ENCODE data around the gene HSD17B8. TPM values are rescaled to one million over a fixed set of nuclear protein-coding genes. Genes with fewer than 3 reads are reported as not detected.

Gene HSD17B8
- total and polyA plus RNA-seq, 2 experiments from 2014 or later, result 4.3 to 8.9 TPM

- peak overlapping the region; percentile 70; the same call in 1 of the 2 replicates for H3K27ac Mint-ChIP-seq
- H3F3A ChIP-seq (replicated peaks; ENCODE audit: low read depth), result peaks cover 31% of the 10 kb centered on the region
- peaks cover 18% of the 10 kb centered on the region for H4K20me1 ChIP-seq (replicated peaks; ENCODE audit: insufficient read depth)
- H3K27me3 Mint-ChIP-seq (ENCODE audit: insufficient read depth, low read depth, poor library complexity), result peaks cover 41% of the 10 kb centered on the region
- peaks cover 23% of the 10 kb centered on the region for H3K79me2 ChIP-seq (replicated peaks; ENCODE audit: insufficient read depth)
- no peak overlapping the region for H2AFZ ChIP-seq
- peak overlapping the region; percentile 100 for H3K4me3 Mint-ChIP-seq
- no peak for DNase-seq (ENCODE audit: low spot score)
- peaks cover 28% of the 10 kb centered on the region for H3K4me1 ChIP-seq (ENCODE audit: insufficient read depth)
- H3K4me1 Mint-ChIP-seq, result peaks cover 59% of the 10 kb centered on the region
- ATAC-seq, result no peak
- peaks cover 26% of the 10 kb centered on the region for H3K36me3 Mint-ChIP-seq (ENCODE audit: low read depth)
- H3K27me3 ChIP-seq (ENCODE audit: insufficient read depth), result peaks cover 32% of the 10 kb centered on the region
- no peak overlapping the region for H3K27ac ChIP-seq (ENCODE audit: low read depth)
- peak overlapping the region; percentile 98 for H3K4me3 ChIP-seq
- H3K9me3 Mint-ChIP-seq, result no peaks in the 10 kb centered on the region; the same call in 1 of the 3 replicates
- no peaks in the 10 kb centered on the region for H3K9me2 ChIP-seq (ENCODE audit: insufficient read depth)
- TF ChIP-seq REST (IDR thresholded peaks at IDR 0.05; ENCODE audit: unreplicated experiment), result no peak
- no peak for TF ChIP-seq STAT1 (IDR thresholded peaks at IDR 0.05; ENCODE audit: unreplicated experiment)
- no peak for TF ChIP-seq NANOG (IDR thresholded peaks at IDR 0.05; ENCODE audit: borderline replicate concordance)
- TF ChIP-seq CTCF (conservative IDR thresholded peaks at IDR 0.05; ENCODE audit: low read depth in 2 of 2), result no peak
- no peak for TF ChIP-seq CREB1 (CRISPR knock-in tag; IDR thresholded peaks at IDR 0.05; ENCODE audit: low read depth)
- TF ChIP-seq, protein P1, sequence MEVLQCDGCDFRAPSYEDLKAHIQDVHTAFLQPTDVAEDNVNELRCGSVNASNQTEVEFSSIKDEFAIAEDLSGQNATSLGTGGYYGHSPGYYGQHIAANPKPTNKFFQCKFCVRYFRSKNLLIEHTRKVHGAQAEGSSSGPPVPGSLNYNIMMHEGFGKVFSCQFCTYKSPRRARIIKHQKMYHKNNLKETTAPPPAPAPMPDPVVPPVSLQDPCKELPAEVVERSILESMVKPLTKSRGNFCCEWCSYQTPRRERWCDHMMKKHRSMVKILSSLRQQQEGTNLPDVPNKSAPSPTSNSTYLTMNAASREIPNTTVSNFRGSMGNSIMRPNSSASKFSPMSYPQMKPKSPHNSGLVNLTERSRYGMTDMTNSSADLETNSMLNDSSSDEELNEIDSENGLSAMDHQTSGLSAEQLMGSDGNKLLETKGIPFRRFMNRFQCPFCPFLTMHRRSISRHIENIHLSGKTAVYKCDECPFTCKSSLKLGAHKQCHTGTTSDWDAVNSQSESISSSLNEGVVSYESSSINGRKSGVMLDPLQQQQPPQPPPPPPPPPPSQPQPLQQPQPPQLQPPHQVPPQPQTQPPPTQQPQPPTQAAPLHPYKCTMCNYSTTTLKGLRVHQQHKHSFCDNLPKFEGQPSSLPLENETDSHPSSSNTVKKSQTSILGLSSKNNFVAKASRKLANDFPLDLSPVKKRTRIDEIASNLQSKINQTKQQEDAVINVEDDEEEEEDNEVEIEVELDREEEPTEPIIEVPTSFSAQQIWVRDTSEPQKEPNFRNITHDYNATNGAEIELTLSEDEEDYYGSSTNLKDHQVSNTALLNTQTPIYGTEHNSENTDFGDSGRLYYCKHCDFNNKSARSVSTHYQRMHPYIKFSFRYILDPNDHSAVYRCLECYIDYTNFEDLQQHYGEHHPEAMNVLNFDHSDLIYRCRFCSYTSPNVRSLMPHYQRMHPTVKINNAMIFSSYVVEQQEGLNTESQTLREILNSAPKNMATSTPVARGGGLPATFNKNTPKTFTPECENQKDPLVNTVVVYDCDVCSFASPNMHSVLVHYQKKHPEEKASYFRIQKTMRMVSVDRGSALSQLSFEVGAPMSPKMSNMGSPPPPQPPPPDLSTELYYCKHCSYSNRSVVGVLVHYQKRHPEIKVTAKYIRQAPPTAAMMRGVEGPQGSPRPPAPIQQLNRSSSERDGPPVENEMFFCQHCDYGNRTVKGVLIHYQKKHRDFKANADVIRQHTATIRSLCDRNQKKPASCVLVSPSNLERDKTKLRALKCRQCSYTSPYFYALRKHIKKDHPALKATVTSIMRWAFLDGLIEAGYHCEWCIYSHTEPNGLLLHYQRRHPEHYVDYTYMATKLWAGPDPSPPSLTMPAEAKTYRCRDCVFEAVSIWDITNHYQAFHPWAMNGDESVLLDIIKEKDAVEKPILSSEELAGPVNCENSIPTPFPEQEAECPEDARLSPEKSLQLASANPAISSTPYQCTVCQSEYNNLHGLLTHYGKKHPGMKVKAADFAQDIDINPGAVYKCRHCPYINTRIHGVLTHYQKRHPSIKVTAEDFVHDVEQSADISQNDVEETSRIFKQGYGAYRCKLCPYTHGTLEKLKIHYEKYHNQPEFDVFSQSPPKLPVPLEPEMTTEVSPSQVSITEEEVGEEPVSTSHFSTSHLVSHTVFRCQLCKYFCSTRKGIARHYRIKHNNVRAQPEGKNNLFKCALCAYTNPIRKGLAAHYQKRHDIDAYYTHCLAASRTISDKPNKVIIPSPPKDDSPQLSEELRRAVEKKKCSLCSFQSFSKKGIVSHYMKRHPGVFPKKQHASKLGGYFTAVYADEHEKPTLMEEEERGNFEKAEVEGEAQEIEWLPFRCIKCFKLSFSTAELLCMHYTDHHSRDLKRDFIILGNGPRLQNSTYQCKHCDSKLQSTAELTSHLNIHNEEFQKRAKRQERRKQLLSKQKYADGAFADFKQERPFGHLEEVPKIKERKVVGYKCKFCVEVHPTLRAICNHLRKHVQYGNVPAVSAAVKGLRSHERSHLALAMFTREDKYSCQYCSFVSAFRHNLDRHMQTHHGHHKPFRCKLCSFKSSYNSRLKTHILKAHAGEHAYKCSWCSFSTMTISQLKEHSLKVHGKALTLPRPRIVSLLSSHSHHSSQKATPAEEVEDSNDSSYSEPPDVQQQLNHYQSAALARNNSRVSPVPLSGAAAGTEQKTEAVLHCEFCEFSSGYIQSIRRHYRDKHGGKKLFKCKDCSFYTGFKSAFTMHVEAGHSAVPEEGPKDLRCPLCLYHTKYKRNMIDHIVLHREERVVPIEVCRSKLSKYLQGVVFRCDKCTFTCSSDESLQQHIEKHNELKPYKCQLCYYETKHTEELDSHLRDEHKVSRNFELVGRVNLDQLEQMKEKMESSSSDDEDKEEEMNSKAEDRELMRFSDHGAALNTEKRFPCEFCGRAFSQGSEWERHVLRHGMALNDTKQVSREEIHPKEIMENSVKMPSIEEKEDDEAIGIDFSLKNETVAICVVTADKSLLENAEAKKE (CRISPR knock-in tag; IDR thresholded peaks at IDR 0.05), result no peak
- TF ChIP-seq JUNB (IDR thresholded peaks at IDR 0.05; ENCODE audit: unreplicated experiment), result no peak
- TF ChIP-seq POLR2AphosphoS5 (IDR thresholded peaks at IDR 0.05; ENCODE audit: low read depth), result no peak
- TF ChIP-seq, protein P2, sequence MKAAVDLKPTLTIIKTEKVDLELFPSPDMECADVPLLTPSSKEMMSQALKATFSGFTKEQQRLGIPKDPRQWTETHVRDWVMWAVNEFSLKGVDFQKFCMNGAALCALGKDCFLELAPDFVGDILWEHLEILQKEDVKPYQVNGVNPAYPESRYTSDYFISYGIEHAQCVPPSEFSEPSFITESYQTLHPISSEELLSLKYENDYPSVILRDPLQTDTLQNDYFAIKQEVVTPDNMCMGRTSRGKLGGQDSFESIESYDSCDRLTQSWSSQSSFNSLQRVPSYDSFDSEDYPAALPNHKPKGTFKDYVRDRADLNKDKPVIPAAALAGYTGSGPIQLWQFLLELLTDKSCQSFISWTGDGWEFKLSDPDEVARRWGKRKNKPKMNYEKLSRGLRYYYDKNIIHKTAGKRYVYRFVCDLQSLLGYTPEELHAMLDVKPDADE (IDR thresholded peaks at IDR 0.05), result no peak
- TF ChIP-seq EZH2phosphoT487 (IDR thresholded peaks at IDR 0.05; ENCODE audit: unreplicated experiment), result no peak
- TF ChIP-seq EZH2 (IDR thresholded peaks at IDR 0.05; ENCODE audit: low read depth, unreplicated experiment), result no peak
- TF ChIP-seq ZNF331 (CRISPR knock-in tag; IDR thresholded peaks at IDR 0.05; ENCODE audit: low read depth), result no peak
- TF ChIP-seq ZNF114 (CRISPR knock-in tag; IDR thresholded peaks at IDR 0.05), result no peak
- peaks cover 11% of the 10 kb centered on the region; the same call in 1 of the 2 replicates for H3K36me3 ChIP-seq (ENCODE audit: insufficient read depth)
- H3K4me2 ChIP-seq, result peak overlapping the region; percentile 96
These were observed 851 bp upstream of the HSD17B8 start for GRCh38 chr6:33203443-33204164.

All from GM23338 (cell line).